ENCODE measurements around the gene DNAAF2.
A peak's percentile ranks its signal among the peaks of the same experiment; 100 is the strongest.
"Not testable (repeated sequence)": the region's sequence is repeated elsewhere in the genome, so short reads cannot be mapped to it uniquely, and the experiment has no call there.

Gene DNAAF2

GRCh38 chr14:49586673-49587460 lies 48.2 kb downstream of the DNAAF2 start:
- Histone ChIP-seq H3K9ac (ENCODE audit: low read length) (no peak overlapping the region), H3K4me3 (ENCODE audit: low read length) (no peak overlapping the region), H3K27me3 (ENCODE audit: control insufficient read depth, insufficient read depth, low read length) (no peaks in the 10 kb centered on the region), H3K9me3 (ENCODE audit: control insufficient read depth, low read length) (no peaks in the 10 kb centered on the region), H3K4me1 (ENCODE audit: control insufficient read depth, insufficient read depth, low read length) (peaks cover 15% of the 10 kb centered on the region), H3K36me3 (ENCODE audit: control insufficient read depth, insufficient read depth, low read length) (peaks cover 8% of the 10 kb centered on the region)

- Histone ChIP-seq H3K27me3 (ENCODE audit: control insufficient read depth, insufficient read depth, low read length) (no peaks in the 10 kb centered on the region), H3K9me3 (ENCODE audit: control insufficient read depth, low read length) (no peaks in the 10 kb centered on the region), H3K9ac (ENCODE audit: low read length) (peak within 1 kb of the TSS; percentile 97), H3K36me3 (ENCODE audit: control insufficient read depth, insufficient read depth, low read length) (peaks cover 8% of the 10 kb centered on the region), H3K4me3 (ENCODE audit: low read length) (peak within 1 kb of the TSS; percentile 96), H3K4me1 (ENCODE audit: control insufficient read depth, insufficient read depth, low read length) (peaks cover 15% of the 10 kb centered on the region)
These were observed 49.0 kb downstream of the DNAAF2 start, which contains the start of gene RPS29 for GRCh38 chr14:49585803-49586672. RPS29 (minus strand) TSS chr14:49586380; CDS start chr14:49586346, 34 bp downstream.

GRCh38 chr14:49584981-49585640 lies 49.9 kb downstream of the DNAAF2 start:
- Histone ChIP-seq H3K4me3 (ENCODE audit: low read length) (peak overlapping the region; percentile 96), H3K9ac (ENCODE audit: low read length) (peak overlapping the region; percentile 97), H3K4me1 (ENCODE audit: control insufficient read depth, insufficient read depth, low read length) (peaks cover 15% of the 10 kb centered on the region)
- H3K9me3 ChIP-seq (ENCODE audit: control insufficient read depth, low read length); H3K27me3 ChIP-seq (ENCODE audit: control insufficient read depth, insufficient read depth, low read length); H3K36me3 ChIP-seq (ENCODE audit: control insufficient read depth, insufficient read depth, low read length): not testable (repeated sequence)

GRCh38 chr14:49584058-49584457 lies 51.0 kb downstream of the DNAAF2 start:
- no peaks in the 10 kb centered on the region for H3K9me3 ChIP-seq (ENCODE audit: control insufficient read depth, low read length)
- H3K4me1 ChIP-seq (ENCODE audit: control insufficient read depth, insufficient read depth, low read length) = peaks cover 15% of the 10 kb centered on the region
- H3K27me3 ChIP-seq (ENCODE audit: control insufficient read depth, insufficient read depth, low read length) = no peaks in the 10 kb centered on the region
- H3K36me3 ChIP-seq (ENCODE audit: control insufficient read depth, insufficient read depth, low read length) = peaks cover 8% of the 10 kb centered on the region
- H3K9ac ChIP-seq (ENCODE audit: low read length) = no peak overlapping the region
- H3K4me3 ChIP-seq (ENCODE audit: low read length) = no peak overlapping the region

- H3K4me3 ChIP-seq (ENCODE audit: low read length) = no peak overlapping the region
These were observed 51.4 kb downstream of the DNAAF2 start for GRCh38 chr14:49583629-49584028.

GRCh38 chr14:49582113-49582977 lies 52.7 kb downstream of the DNAAF2 start:
- peaks cover 8% of the 10 kb centered on the region for H3K36me3 ChIP-seq (ENCODE audit: control insufficient read depth, insufficient read depth, low read length)
- no peaks in the 10 kb centered on the region for H3K9me3 ChIP-seq (ENCODE audit: control insufficient read depth, low read length)
- H3K4me1 ChIP-seq (ENCODE audit: control insufficient read depth, insufficient read depth, low read length) = peaks cover 15% of the 10 kb centered on the region
- H3K4me3 ChIP-seq (ENCODE audit: low read length) = no peak overlapping the region
- no peak overlapping the region for H3K9ac ChIP-seq (ENCODE audit: low read length)
- no peaks in the 10 kb centered on the region for H3K27me3 ChIP-seq (ENCODE audit: control insufficient read depth, insufficient read depth, low read length)

More at GRCh38 chr14:49583629-49584028, 51.4 kb downstream of the DNAAF2 start:
- Histone ChIP-seq H3K9me3 (ENCODE audit: control insufficient read depth, low read length) (no peaks in the 10 kb centered on the region), H3K27me3 (ENCODE audit: control insufficient read depth, insufficient read depth, low read length) (no peaks in the 10 kb centered on the region), H3K4me1 (ENCODE audit: control insufficient read depth, insufficient read depth, low read length) (peaks cover 15% of the 10 kb centered on the region), H3K9ac (ENCODE audit: low read length) (no peak overlapping the region), H3K36me3 (ENCODE audit: control insufficient read depth, insufficient read depth, low read length) (peaks cover 8% of the 10 kb centered on the region)

GRCh38 chr14:49581209-49582112 lies 53.6 kb downstream of the DNAAF2 start:
- H3K36me3 ChIP-seq (ENCODE audit: control insufficient read depth, insufficient read depth, low read length) = peaks cover 8% of the 10 kb centered on the region
- H3K4me1 ChIP-seq (ENCODE audit: control insufficient read depth, insufficient read depth, low read length) = peaks cover 15% of the 10 kb centered on the region
- no peaks in the 10 kb centered on the region for H3K27me3 ChIP-seq (ENCODE audit: control insufficient read depth, insufficient read depth, low read length)

GRCh38 chr14:49579841-49580240 lies 55.2 kb downstream of the DNAAF2 start:
- peaks cover 8% of the 10 kb centered on the region for H3K36me3 ChIP-seq (ENCODE audit: control insufficient read depth, insufficient read depth, low read length)
- H3K4me1 ChIP-seq (ENCODE audit: control insufficient read depth, insufficient read depth, low read length) = peaks cover 15% of the 10 kb centered on the region
- no peaks in the 10 kb centered on the region for H3K9me3 ChIP-seq (ENCODE audit: control insufficient read depth, low read length)
- H3K9ac ChIP-seq (ENCODE audit: low read length) = no peak overlapping the region
- H3K27me3 ChIP-seq (ENCODE audit: control insufficient read depth, insufficient read depth, low read length) = no peaks in the 10 kb centered on the region
- H3K4me3 ChIP-seq (ENCODE audit: low read length) = no peak overlapping the region

More at GRCh38 chr14:49581209-49582112, 53.6 kb downstream of the DNAAF2 start:
- H3K9me3 ChIP-seq (ENCODE audit: control insufficient read depth, low read length) = no peaks in the 10 kb centered on the region
- no peak overlapping the region for H3K9ac ChIP-seq (ENCODE audit: low read length)
- H3K4me3 ChIP-seq (ENCODE audit: low read length) = no peak overlapping the region

- no peak overlapping the region for H3K9ac ChIP-seq (ENCODE audit: low read length)
- peaks cover 3% of the 10 kb centered on the region for H3K36me3 ChIP-seq (ENCODE audit: control insufficient read depth, insufficient read depth, low read length)
- H3K27me3 ChIP-seq (ENCODE audit: control insufficient read depth, insufficient read depth, low read length) = no peaks in the 10 kb centered on the region
- H3K9me3 ChIP-seq (ENCODE audit: control insufficient read depth, low read length) = no peaks in the 10 kb centered on the region
- no peak overlapping the region for H3K4me3 ChIP-seq (ENCODE audit: low read length)
- H3K4me1 ChIP-seq (ENCODE audit: control insufficient read depth, insufficient read depth, low read length) = peaks cover 5% of the 10 kb centered on the region
These were observed 56.9 kb downstream of the DNAAF2 start for GRCh38 chr14:49578141-49578540.
